Measurements from ENCODE around the gene ZNF20.

DNA sequence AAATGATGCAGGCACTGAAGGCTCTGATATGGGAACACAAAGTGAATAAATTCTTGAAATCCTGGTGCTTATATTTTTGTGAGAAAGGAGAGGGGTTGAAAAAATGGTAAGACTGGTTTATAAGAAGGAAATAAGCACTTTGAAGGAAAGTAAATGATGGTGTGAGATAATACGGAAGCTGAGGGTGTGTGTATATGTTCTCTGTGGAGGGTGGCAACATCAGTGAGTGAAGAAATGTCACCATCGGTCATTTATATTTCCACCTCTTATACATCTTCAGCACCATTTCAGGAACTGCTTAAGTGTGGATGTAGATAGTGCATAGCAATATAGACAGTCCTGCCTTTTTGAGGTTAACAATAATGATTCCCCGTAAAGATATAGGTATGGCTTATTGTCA, 40.2 kb upstream of the ZNF20 start:
- no peak for TF ChIP-seq EZH2 (IDR thresholded peaks at IDR 0.05; ENCODE audit: low read length)
- TF ChIP-seq, protein P1, sequence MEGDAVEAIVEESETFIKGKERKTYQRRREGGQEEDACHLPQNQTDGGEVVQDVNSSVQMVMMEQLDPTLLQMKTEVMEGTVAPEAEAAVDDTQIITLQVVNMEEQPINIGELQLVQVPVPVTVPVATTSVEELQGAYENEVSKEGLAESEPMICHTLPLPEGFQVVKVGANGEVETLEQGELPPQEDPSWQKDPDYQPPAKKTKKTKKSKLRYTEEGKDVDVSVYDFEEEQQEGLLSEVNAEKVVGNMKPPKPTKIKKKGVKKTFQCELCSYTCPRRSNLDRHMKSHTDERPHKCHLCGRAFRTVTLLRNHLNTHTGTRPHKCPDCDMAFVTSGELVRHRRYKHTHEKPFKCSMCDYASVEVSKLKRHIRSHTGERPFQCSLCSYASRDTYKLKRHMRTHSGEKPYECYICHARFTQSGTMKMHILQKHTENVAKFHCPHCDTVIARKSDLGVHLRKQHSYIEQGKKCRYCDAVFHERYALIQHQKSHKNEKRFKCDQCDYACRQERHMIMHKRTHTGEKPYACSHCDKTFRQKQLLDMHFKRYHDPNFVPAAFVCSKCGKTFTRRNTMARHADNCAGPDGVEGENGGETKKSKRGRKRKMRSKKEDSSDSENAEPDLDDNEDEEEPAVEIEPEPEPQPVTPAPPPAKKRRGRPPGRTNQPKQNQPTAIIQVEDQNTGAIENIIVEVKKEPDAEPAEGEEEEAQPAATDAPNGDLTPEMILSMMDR (optimal IDR thresholded peaks at IDR 0.05 in 1 of 3, IDR thresholded peaks at IDR 0.05 in 1 of 3, conservative IDR thresholded peaks at IDR 0.05 in 1 of 3; ENCODE audit: extremely low read depth in 1 of 3, insufficient read depth in 2 of 3, low read length in 3 of 3) = no peak

All from keratinocyte (primary cell).